Mesothelial cell of epicardium (in vitro differentiated cells): ENCODE data around the gene RBM33. TPM values are rescaled to one million over a fixed set of nuclear protein-coding genes. Genes with fewer than 3 reads are reported as not detected.

Experiments
- DNase-seq, 2 experiments: peaks; one replicate each; pipeline ENCODE4 v3.0.0; 2021; ENCODE audit warnings: low spot score in 2 of 2; ENCODE audit not compliant: unreplicated experiment in 2 of 2
- H3K27ac Mint-ChIP-seq: 2 replicates; pipeline ENCODE4 v1.8.0; 2021; ENCODE audit warnings: mixed read lengths
- H3K27me3 Mint-ChIP-seq: 2 replicates; pipeline ENCODE4 v1.8.0; 2021; ENCODE audit warnings: low read depth, mixed read lengths
- H3K36me3 Mint-ChIP-seq: 2 replicates; pipeline ENCODE4 v1.8.0; 2021; ENCODE audit warnings: mixed read lengths
- H3K4me1 Mint-ChIP-seq: 2 replicates; pipeline ENCODE4 v1.8.0; 2021; ENCODE audit warnings: mixed read lengths
- H3K4me3 Mint-ChIP-seq: 2 replicates; pipeline ENCODE4 v1.8.0; 2021; ENCODE audit warnings: mild to moderate bottlenecking, moderate library complexity, mixed read lengths
- H3K9me3 Mint-ChIP-seq: 2 replicates; pipeline ENCODE4 v1.8.0; 2021; ENCODE audit warnings: mixed read lengths
- total RNA-seq: library from RNA; stranded (reverse); gene quantifications from 3 replicates; pipeline ENCODE4 v1.2.1, GENCODE V29; 2021
- TF ChIP-seq, protein P1 (sequence below): fragments of 200-600 bp; sonication (generic); IDR thresholded peaks from one replicate; pipeline ENCODE4 v1.5.0; 2021; ENCODE audit warnings: antibody characterized with exemption; ENCODE audit not compliant: unreplicated experiment

Gene RBM33
- total RNA-seq, 1 donor from 2014 or later, result 83.4 TPM

DNA sequence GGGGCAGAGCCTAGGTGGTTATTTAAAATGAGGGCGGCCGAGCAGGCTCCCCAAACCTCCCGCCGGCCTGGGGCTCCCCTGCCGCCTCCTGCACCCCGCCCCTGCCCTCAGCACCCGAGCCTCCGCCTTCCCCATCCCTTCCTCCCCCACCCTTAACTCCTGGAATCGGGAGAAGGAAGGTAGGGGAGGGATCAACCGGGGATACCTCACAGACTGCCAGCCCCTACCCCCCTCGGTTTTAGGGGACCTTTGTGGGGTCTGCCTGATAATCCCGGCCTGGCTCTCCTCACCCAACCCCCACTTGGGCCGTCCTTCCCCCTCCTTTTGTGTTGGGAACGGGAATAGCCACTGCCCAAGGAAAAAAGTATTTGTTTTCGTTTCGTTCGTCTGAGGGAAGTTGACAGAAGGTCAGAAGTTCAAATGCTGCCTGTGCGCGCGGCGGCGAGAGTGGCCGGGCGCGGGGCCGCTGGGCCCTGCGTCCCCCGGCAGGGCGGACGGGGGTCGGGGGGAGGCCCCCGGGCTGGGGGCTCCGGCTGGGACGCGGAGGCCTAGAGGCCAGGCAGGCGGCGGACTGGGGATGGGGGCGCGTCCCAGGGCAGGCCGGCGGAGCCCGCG, 165.0 kb downstream of the RBM33 start:
- no peaks in the 10 kb centered on the region for H3K9me3 Mint-ChIP-seq
- H3K27ac Mint-ChIP-seq, result no peak overlapping the region
- DNase-seq, result no peak
- peaks cover 92% of the 10 kb centered on the region for H3K27me3 Mint-ChIP-seq
- H3K4me1 Mint-ChIP-seq, result peaks cover 34% of the 10 kb centered on the region
- peak overlapping the region; percentile 56 for H3K4me3 Mint-ChIP-seq
- peaks cover 1% of the 10 kb centered on the region for H3K36me3 Mint-ChIP-seq
- TF ChIP-seq, protein P1, sequence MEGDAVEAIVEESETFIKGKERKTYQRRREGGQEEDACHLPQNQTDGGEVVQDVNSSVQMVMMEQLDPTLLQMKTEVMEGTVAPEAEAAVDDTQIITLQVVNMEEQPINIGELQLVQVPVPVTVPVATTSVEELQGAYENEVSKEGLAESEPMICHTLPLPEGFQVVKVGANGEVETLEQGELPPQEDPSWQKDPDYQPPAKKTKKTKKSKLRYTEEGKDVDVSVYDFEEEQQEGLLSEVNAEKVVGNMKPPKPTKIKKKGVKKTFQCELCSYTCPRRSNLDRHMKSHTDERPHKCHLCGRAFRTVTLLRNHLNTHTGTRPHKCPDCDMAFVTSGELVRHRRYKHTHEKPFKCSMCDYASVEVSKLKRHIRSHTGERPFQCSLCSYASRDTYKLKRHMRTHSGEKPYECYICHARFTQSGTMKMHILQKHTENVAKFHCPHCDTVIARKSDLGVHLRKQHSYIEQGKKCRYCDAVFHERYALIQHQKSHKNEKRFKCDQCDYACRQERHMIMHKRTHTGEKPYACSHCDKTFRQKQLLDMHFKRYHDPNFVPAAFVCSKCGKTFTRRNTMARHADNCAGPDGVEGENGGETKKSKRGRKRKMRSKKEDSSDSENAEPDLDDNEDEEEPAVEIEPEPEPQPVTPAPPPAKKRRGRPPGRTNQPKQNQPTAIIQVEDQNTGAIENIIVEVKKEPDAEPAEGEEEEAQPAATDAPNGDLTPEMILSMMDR, result no peak

DNA sequence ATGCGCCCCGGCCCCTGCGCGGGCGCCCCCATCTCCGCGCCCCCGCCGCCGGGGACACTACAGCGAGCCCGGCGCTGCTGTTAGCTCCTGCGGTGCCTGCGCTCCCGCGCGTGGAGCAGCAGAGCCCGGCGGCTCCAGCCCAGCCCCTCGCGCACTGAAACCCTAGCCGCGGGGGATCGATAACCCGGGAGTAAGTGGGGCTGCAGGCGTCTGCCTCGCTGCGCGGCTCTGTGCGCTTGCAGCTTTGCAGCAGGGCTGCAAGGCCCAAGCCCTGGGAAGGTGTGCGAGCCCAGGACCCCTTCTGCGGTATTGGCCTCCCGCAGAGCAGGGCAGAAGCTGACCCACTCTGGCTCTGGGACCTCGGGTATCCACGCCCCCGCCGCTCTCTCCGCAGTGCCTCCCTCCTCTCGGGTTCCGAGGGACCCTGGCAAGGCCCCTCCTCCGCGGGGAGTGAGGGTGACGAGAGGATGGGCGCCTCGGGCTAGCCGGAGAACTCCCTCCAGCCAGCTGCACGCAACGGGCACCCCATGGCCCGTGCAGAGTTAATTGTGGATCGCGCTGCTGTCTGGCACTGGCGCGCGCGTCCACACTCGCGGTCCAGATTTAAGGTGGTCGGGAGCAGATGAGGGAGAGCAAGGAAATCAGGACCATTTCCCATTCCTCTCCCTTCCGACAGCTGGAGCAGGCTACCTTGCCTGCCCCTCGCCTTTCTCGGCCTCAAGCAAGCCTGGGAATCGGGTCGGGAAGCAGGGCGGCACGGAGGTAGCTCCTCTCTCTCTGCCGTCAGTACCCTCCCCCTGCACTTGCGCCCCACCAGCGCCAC, 165.7 kb downstream of the RBM33 start:
- H3K4me3 Mint-ChIP-seq, result peak overlapping the region; percentile 24
- no peak for DNase-seq

DNA sequence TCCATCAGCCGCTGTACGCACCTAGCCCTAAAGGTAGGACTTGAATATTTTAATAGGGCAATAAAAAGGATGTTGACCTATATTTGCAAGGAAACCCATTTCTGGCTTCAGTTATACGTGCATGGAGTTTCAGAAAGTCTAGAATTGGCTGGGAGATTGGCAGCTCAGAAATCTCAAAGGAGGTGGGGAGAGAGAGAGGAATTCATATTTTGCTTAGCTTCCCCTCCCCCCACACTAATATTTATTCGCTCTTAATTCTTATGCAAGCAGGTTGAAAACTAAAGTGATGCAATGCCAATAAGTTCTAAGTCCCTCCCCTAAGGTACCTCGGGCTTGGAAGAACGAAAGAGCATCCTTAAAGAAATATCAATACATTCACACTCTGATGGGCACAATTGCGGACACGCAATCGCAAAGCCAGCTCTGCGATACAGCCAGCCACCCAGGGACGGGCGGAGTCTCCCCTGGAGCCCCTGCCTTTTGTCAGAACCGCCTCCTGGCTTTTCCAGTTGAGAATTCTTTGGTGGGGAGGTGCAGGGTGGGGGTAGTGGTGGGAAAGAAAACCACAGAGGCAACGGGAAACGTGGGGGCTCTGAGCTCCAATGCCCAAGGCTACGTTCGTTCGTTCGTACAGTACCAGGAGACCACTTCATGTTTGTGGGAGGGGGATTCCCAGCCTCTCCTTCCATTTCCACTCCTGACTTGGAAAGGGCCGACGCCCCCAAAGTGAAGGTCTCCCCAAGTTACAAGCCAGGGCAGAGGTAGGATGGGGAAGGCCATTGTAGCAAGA, 166.5 kb downstream of the RBM33 start:
- peak overlapping the region; percentile 24 for H3K4me3 Mint-ChIP-seq

More for the DNA sequence above, 165.7 kb downstream of the RBM33 start:
- H3K27ac Mint-ChIP-seq, result no peak overlapping the region
- TF ChIP-seq, protein P1, result no peak
- H3K4me1 Mint-ChIP-seq, result peaks cover 33% of the 10 kb centered on the region
- peaks cover 93% of the 10 kb centered on the region for H3K27me3 Mint-ChIP-seq
- H3K36me3 Mint-ChIP-seq, result peaks cover 1% of the 10 kb centered on the region
- H3K9me3 Mint-ChIP-seq, result no peaks in the 10 kb centered on the region

DNA sequence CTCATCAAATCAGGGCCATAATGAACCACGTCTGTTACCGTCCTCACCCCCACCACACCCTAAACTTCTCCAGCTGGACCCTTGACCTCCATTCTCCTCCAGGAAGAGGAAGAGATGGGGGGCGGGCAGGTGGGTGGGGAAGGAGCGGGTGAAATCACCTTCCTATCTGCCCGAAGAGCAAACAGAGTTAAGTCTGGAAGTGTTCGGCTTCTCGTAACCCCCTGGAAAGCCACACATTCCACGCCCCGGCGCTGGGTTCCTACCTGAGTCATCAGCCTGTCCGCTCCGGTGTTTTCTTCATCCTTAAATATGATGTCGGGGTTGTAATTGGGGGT, 167.1 kb downstream of the RBM33 start:
- Mint-ChIP-seq H3K27me3 (peaks cover 94% of the 10 kb centered on the region), H3K27ac (no peak overlapping the region), H3K4me1 (peaks cover 30% of the 10 kb centered on the region), H3K9me3 (no peaks in the 10 kb centered on the region), H3K4me3 (peak overlapping the region; percentile 64), H3K36me3 (peaks cover 1% of the 10 kb centered on the region)
- TF ChIP-seq, protein P1, result no peak
- DNase-seq, result no peak

More for the DNA sequence above, 166.5 kb downstream of the RBM33 start:
- H3K27me3 Mint-ChIP-seq, result peaks cover 95% of the 10 kb centered on the region
- H3K4me1 Mint-ChIP-seq, result peaks cover 30% of the 10 kb centered on the region
- DNase-seq, result no peak
- H3K27ac Mint-ChIP-seq, result no peak overlapping the region
- peaks cover 1% of the 10 kb centered on the region for H3K36me3 Mint-ChIP-seq
- H3K9me3 Mint-ChIP-seq, result no peaks in the 10 kb centered on the region
- TF ChIP-seq, protein P1, result no peak

DNA sequence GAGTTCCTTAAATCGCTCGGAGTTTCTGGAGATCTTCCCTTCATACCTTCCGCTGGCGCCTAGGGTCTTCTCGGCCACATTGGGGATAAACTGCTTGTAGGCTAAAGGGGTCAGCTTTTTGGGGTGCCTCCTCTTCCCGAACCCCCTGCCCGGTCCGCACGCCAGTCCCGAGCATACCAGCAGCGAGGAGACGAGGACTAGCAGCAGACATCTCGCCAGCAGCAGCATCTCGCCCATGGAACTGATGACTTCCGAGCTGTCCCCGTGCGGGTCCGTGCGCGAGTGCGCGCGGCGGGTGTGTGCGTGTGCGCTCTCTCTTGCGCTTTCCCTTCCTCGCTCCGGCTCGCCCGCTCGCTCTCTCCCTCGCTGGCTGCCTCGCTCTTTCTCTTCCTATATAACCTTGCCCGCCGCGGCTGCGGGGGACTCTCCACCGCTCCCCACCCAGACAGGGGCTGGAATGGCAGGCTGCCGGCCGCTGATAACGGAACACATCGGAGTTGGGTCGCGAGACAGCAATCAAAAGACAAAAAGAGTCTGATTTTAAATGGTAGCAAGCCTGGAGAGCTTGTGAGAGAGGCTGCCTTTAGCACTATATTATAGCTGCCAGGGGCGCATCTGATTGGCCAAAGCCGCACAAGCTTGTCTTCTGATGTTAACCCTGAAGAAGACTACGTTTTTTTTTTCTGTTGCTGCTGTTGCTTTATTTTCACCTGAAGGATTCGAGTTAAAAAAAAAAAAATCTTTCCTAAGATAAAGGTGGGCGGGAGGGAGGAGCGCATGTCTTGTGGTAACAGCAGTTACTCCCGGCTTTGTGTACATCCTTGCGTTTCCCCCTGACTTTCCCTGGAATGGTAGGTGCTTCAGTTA, 167.7 kb downstream of the RBM33 start, which contains the start of gene SHH:
SHH (minus strand) TSS at position 569 of the 867 bp plus-strand sequence; CDS start at position 228, 341 bp downstream.
- no peak for DNase-seq
- Mint-ChIP-seq H3K9me3 (no peaks in the 10 kb centered on the region), H3K27ac (no peak within 1 kb of the TSS), H3K36me3 (peaks cover 1% of the 10 kb centered on the region), H3K27me3 (peaks cover 94% of the 10 kb centered on the region), H3K4me1 (peaks cover 27% of the 10 kb centered on the region), H3K4me3 (peak within 1 kb of the TSS; percentile 64)
- TF ChIP-seq, protein P1, result no peak
